Measurements from ENCODE around the gene STARD3NL. TPM values are rescaled to one million over a fixed set of nuclear protein-coding genes. Genes with fewer than 3 reads are reported as not detected.

STARD3NL gene
- total RNA-seq, 1 donor from 2014 or later = 61.1 TPM

GRCh38 chr7:38198366-38198765 lies 20.3 kb downstream of the STARD3NL start:
- H3K4me3 Mint-ChIP-seq (ENCODE audit: low read depth) = no peak overlapping the region
- no peak overlapping the region for H3K27ac Mint-ChIP-seq
- H3K27me3 Mint-ChIP-seq = no peaks in the 10 kb centered on the region
- peaks cover 16% of the 10 kb centered on the region for H3K4me1 Mint-ChIP-seq (ENCODE audit: low read depth)
- DNase-seq (ENCODE audit: low spot score, unreplicated experiment) = no peak
- peaks cover 8% of the 10 kb centered on the region for H3K36me3 Mint-ChIP-seq (ENCODE audit: insufficient read depth)
- peaks cover 2% of the 10 kb centered on the region for H3K9me3 Mint-ChIP-seq (ENCODE audit: low read depth)
- TF ChIP-seq, protein P1, sequence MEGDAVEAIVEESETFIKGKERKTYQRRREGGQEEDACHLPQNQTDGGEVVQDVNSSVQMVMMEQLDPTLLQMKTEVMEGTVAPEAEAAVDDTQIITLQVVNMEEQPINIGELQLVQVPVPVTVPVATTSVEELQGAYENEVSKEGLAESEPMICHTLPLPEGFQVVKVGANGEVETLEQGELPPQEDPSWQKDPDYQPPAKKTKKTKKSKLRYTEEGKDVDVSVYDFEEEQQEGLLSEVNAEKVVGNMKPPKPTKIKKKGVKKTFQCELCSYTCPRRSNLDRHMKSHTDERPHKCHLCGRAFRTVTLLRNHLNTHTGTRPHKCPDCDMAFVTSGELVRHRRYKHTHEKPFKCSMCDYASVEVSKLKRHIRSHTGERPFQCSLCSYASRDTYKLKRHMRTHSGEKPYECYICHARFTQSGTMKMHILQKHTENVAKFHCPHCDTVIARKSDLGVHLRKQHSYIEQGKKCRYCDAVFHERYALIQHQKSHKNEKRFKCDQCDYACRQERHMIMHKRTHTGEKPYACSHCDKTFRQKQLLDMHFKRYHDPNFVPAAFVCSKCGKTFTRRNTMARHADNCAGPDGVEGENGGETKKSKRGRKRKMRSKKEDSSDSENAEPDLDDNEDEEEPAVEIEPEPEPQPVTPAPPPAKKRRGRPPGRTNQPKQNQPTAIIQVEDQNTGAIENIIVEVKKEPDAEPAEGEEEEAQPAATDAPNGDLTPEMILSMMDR (IDR thresholded peaks at IDR 0.05; ENCODE audit: unreplicated experiment) = no peak

GRCh38 chr7:38199154-38199553 lies 21.1 kb downstream of the STARD3NL start:
- TF ChIP-seq, protein P1 (IDR thresholded peaks at IDR 0.05; ENCODE audit: unreplicated experiment) = no peak
- Mint-ChIP-seq H3K36me3 (ENCODE audit: insufficient read depth) (peaks cover 15% of the 10 kb centered on the region), H3K27me3 (no peaks in the 10 kb centered on the region), H3K9me3 (ENCODE audit: low read depth) (peaks cover 2% of the 10 kb centered on the region), H3K4me3 (ENCODE audit: low read depth) (no peak overlapping the region), H3K4me1 (ENCODE audit: low read depth) (peaks cover 16% of the 10 kb centered on the region), H3K27ac (no peak overlapping the region)
- DNase-seq (ENCODE audit: low spot score, unreplicated experiment) = no peak

- H3K27me3 Mint-ChIP-seq = no peaks in the 10 kb centered on the region
- DNase-seq (ENCODE audit: low spot score, unreplicated experiment) = no peak
- TF ChIP-seq, protein P1 (IDR thresholded peaks at IDR 0.05; ENCODE audit: unreplicated experiment) = no peak
- peaks cover 16% of the 10 kb centered on the region for H3K4me1 Mint-ChIP-seq (ENCODE audit: low read depth)
- no peak overlapping the region for H3K27ac Mint-ChIP-seq
- H3K4me3 Mint-ChIP-seq (ENCODE audit: low read depth) = no peak overlapping the region
- peaks cover 2% of the 10 kb centered on the region for H3K9me3 Mint-ChIP-seq (ENCODE audit: low read depth)
- H3K36me3 Mint-ChIP-seq (ENCODE audit: insufficient read depth) = peaks cover 17% of the 10 kb centered on the region
These were observed 21.7 kb downstream of the STARD3NL start for GRCh38 chr7:38199782-38200181.

- Mint-ChIP-seq H3K4me1 (ENCODE audit: low read depth) (no peaks in the 10 kb centered on the region), H3K36me3 (ENCODE audit: insufficient read depth) (peaks cover 27% of the 10 kb centered on the region), H3K27ac (no peak overlapping the region), H3K4me3 (ENCODE audit: low read depth) (no peak overlapping the region), H3K9me3 (ENCODE audit: low read depth) (peaks cover 2% of the 10 kb centered on the region), H3K27me3 (no peaks in the 10 kb centered on the region)
- TF ChIP-seq, protein P1 (IDR thresholded peaks at IDR 0.05; ENCODE audit: unreplicated experiment) = no peak
- DNase-seq (ENCODE audit: low spot score, unreplicated experiment) = no peak
These were observed 28.0 kb downstream of the STARD3NL start for GRCh38 chr7:38206071-38206470.

- peaks cover 3% of the 10 kb centered on the region for H3K4me1 Mint-ChIP-seq (ENCODE audit: low read depth)
- no peak for DNase-seq (ENCODE audit: low spot score, unreplicated experiment)
- TF ChIP-seq, protein P1 (IDR thresholded peaks at IDR 0.05; ENCODE audit: unreplicated experiment) = no peak
- no peak overlapping the region for H3K4me3 Mint-ChIP-seq (ENCODE audit: low read depth)
- H3K27me3 Mint-ChIP-seq = no peaks in the 10 kb centered on the region
- peaks cover 22% of the 10 kb centered on the region for H3K36me3 Mint-ChIP-seq (ENCODE audit: insufficient read depth)
- H3K9me3 Mint-ChIP-seq (ENCODE audit: low read depth) = no peaks in the 10 kb centered on the region
- no peak overlapping the region for H3K27ac Mint-ChIP-seq
These were observed 29.8 kb downstream of the STARD3NL start for GRCh38 chr7:38207843-38208242.
